Measurements from ENCODE around the gene ZNF407. TPM values are rescaled to one million over a fixed set of nuclear protein-coding genes. Genes with fewer than 3 reads are reported as not detected.

ZNF407 gene
- total RNA-seq, 1 donor from 2014 or later = 14.2 TPM

- H3K36me3 Mint-ChIP-seq (ENCODE audit: unreplicated experiment) = no peaks in the 10 kb centered on the region
- H3K27ac Mint-ChIP-seq (ENCODE audit: unreplicated experiment) = no peak overlapping the region
- DNase-seq (ENCODE audit: extremely low spot score, unreplicated experiment) = no peak
- no peak overlapping the region for H3K4me3 Mint-ChIP-seq (ENCODE audit: unreplicated experiment)
- no peaks in the 10 kb centered on the region for H3K9me3 Mint-ChIP-seq (ENCODE audit: unreplicated experiment)
- no peaks in the 10 kb centered on the region for H3K4me1 Mint-ChIP-seq (ENCODE audit: unreplicated experiment)
- no peak for TF ChIP-seq CTCF (IDR thresholded peaks at IDR 0.05)
- peaks cover 33% of the 10 kb centered on the region for H3K27me3 Mint-ChIP-seq (ENCODE audit: unreplicated experiment)
These were observed 15.0 kb upstream of the ZNF407 start for GRCh38 chr18:74582642-74583041.

- Mint-ChIP-seq H3K4me3 (ENCODE audit: unreplicated experiment) (no peak overlapping the region), H3K27me3 (ENCODE audit: unreplicated experiment) (peaks cover 17% of the 10 kb centered on the region), H3K4me1 (ENCODE audit: unreplicated experiment) (no peaks in the 10 kb centered on the region), H3K27ac (ENCODE audit: unreplicated experiment) (no peak overlapping the region), H3K9me3 (ENCODE audit: unreplicated experiment) (no peaks in the 10 kb centered on the region), H3K36me3 (ENCODE audit: unreplicated experiment) (no peaks in the 10 kb centered on the region)
- TF ChIP-seq CTCF (IDR thresholded peaks at IDR 0.05) = no peak
- DNase-seq (ENCODE audit: extremely low spot score, unreplicated experiment) = no peak
These were observed 10.2 kb upstream of the ZNF407 start for GRCh38 chr18:74587441-74587840.

- H3K4me3 Mint-ChIP-seq (ENCODE audit: unreplicated experiment) = no peak overlapping the region
- H3K27me3 Mint-ChIP-seq (ENCODE audit: unreplicated experiment) = peaks cover 8% of the 10 kb centered on the region
- no peak for TF ChIP-seq CTCF (IDR thresholded peaks at IDR 0.05)
- no peaks in the 10 kb centered on the region for H3K9me3 Mint-ChIP-seq (ENCODE audit: unreplicated experiment)
- DNase-seq (ENCODE audit: extremely low spot score, unreplicated experiment) = no peak
- no peaks in the 10 kb centered on the region for H3K4me1 Mint-ChIP-seq (ENCODE audit: unreplicated experiment)
- no peak overlapping the region for H3K27ac Mint-ChIP-seq (ENCODE audit: unreplicated experiment)
- H3K36me3 Mint-ChIP-seq (ENCODE audit: unreplicated experiment) = peaks cover 11% of the 10 kb centered on the region
These were observed 8.6 kb upstream of the ZNF407 start for GRCh38 chr18:74589021-74589420.

- Mint-ChIP-seq H3K4me3 (ENCODE audit: unreplicated experiment) (no peak overlapping the region), H3K36me3 (ENCODE audit: unreplicated experiment) (peaks cover 11% of the 10 kb centered on the region), H3K9me3 (ENCODE audit: unreplicated experiment) (no peaks in the 10 kb centered on the region), H3K27me3 (ENCODE audit: unreplicated experiment) (peaks cover 8% of the 10 kb centered on the region), H3K4me1 (ENCODE audit: unreplicated experiment) (no peaks in the 10 kb centered on the region), H3K27ac (ENCODE audit: unreplicated experiment) (no peak overlapping the region)
- no peak for TF ChIP-seq CTCF (IDR thresholded peaks at IDR 0.05)
- no peak for DNase-seq (ENCODE audit: extremely low spot score, unreplicated experiment)
These were observed 7.9 kb upstream of the ZNF407 start for GRCh38 chr18:74589811-74590210.

GRCh38 chr18:74590671-74591070 is 7.0 kb upstream of the ZNF407 start:
- H3K36me3 Mint-ChIP-seq (ENCODE audit: unreplicated experiment) = peaks cover 18% of the 10 kb centered on the region
- H3K4me3 Mint-ChIP-seq (ENCODE audit: unreplicated experiment) = no peak overlapping the region
- no peak for DNase-seq (ENCODE audit: extremely low spot score, unreplicated experiment)
- no peaks in the 10 kb centered on the region for H3K9me3 Mint-ChIP-seq (ENCODE audit: unreplicated experiment)
- peaks cover 4% of the 10 kb centered on the region for H3K4me1 Mint-ChIP-seq (ENCODE audit: unreplicated experiment)
- no peak overlapping the region for H3K27ac Mint-ChIP-seq (ENCODE audit: unreplicated experiment)
- peaks cover 8% of the 10 kb centered on the region for H3K27me3 Mint-ChIP-seq (ENCODE audit: unreplicated experiment)
- TF ChIP-seq CTCF (IDR thresholded peaks at IDR 0.05) = no peak
